Tibial artery (tissue), 4 donors: Measurements from ENCODE around the gene CALD1.

Experiments
- DNase-seq, 2 donors: peaks; one replicate each; pipeline ENCODE4 v3.0.0-alpha.2; 2019
- H3K27ac ChIP-seq, 2 donors: fragments of 200-600 bp; sonication (generic) in 1 of 2; 1 replicate in 1 of 2; 2 replicates in 1 of 2; pipeline ENCODE4 v1.5.1; 2018 to 2019; ENCODE audit warnings: mild to moderate bottlenecking in 1 of 2
- H3K27me3 ChIP-seq, 2 donors: fragments of 200-600 bp; sonication (generic) in 1 of 2; one replicate each; pipeline versions ENCODE4 v1.5.1 to v1.6.0; 2016 to 2019
- H3K36me3 ChIP-seq, 3 donors: fragments of 200-600 bp; sonication (generic) in 2 of 3; one replicate each; pipeline ENCODE4 v1.5.1; 2016 to 2019; ENCODE audit warnings: mild to moderate bottlenecking in 2 of 3
- H3K4me1 ChIP-seq, 4 donors: fragments of 200-600 bp; sonication (generic) in 2 of 4; 1 replicate in 3 of 4; 2 replicates in 1 of 4; pipeline ENCODE4 v1.5.1; 2016 to 2019
- H3K4me3 ChIP-seq, 2 donors: fragments of 200-600 bp; sonication (generic) in 1 of 2; 1 replicate in 1 of 2; 2 replicates in 1 of 2; pipeline ENCODE4 v1.5.1; 2018 to 2019; ENCODE audit warnings: mild to moderate bottlenecking in 2 of 2
- H3K9me3 ChIP-seq, 3 donors: fragments of 200-600 bp; sonication (generic) in 1 of 3; one replicate each; pipeline ENCODE4 v1.5.1; 2016 to 2019
- intact Hi-C: fragments of 100-400 bp; cut with DNase I; formaldehyde crosslinking; loops from one replicate; pipeline ENCODE4 v1.15.0; 2023; ENCODE audit warnings: low total_unique reads
- TF ChIP-seq, protein P1 (sequence below), 2 experiments: fragments of 200-600 bp in 1 of 2; fragments of 450-650 bp in 1 of 2; IDR thresholded peaks; one replicate each; pipeline ENCODE4 v1.5.1; 2017 to 2019; ENCODE audit warnings: antibody characterized with exemption in 2 of 2, mild to moderate bottlenecking in 1 of 2, moderate library complexity in 1 of 2

Gene CALD1

DNA sequence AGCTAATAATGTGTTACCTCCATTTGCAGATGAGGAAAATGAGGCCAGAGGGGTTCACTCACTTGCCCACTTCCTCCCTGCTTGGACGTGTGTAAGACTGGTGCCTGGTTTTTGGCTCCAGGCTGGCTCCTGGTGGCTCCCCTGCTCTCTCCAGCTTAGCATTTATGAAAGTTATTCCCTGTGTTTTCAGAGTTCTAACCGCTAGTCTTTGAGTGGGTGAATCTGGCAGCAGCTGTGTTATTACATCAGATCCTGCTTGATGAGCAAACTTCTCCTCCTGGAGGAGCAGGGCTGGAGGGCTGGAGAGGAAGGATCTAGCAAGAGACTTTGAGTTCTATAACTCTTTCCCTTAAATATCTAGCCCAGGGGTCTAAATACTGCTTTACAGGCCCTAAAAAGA is 125.9 kb downstream of the CALD1 start:
- Histone ChIP-seq H3K4me3 (no peak overlapping the region), H3K36me3 (peaks cover 0 to 4% (median 0%) of the 10 kb centered on the region in 3 donors), H3K27me3 (no peaks in the 10 kb centered on the region), H3K9me3 (no peaks in the 10 kb centered on the region), H3K4me1 (peaks cover 0 to 99% (median 78%) of the 10 kb centered on the region in 4 donors), H3K27ac (peak overlapping the region; percentile 67 to 71)
- peak; percentile 80 to 88 for DNase-seq
- TF ChIP-seq, protein P1, sequence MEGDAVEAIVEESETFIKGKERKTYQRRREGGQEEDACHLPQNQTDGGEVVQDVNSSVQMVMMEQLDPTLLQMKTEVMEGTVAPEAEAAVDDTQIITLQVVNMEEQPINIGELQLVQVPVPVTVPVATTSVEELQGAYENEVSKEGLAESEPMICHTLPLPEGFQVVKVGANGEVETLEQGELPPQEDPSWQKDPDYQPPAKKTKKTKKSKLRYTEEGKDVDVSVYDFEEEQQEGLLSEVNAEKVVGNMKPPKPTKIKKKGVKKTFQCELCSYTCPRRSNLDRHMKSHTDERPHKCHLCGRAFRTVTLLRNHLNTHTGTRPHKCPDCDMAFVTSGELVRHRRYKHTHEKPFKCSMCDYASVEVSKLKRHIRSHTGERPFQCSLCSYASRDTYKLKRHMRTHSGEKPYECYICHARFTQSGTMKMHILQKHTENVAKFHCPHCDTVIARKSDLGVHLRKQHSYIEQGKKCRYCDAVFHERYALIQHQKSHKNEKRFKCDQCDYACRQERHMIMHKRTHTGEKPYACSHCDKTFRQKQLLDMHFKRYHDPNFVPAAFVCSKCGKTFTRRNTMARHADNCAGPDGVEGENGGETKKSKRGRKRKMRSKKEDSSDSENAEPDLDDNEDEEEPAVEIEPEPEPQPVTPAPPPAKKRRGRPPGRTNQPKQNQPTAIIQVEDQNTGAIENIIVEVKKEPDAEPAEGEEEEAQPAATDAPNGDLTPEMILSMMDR (IDR thresholded peaks at IDR 0.05): peak; percentile 43 to 47
- intact Hi-C loops: no loop called here

DNA sequence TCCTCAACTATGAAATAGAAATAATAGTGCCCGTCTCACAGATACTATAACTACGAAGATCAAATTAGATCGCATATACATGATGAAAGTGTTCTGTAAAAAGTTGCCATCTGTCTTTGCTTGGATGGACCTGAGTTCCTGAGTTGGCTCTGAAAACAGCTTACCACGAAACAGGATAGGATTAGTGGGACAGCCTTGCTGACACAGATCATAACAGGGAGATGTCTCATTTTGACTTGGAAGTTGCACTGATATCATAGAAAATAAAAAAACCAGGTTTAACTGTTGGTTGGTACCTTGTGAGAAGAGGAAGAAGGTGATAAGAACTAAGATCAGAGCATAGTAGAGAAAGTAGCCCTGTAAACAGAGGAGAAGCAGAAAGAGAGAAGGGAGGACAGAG is 127.6 kb downstream of the CALD1 start:
- TF ChIP-seq, protein P1 (IDR thresholded peaks at IDR 0.05): no peak
- peaks cover 0 to 4% (median 0%) of the 10 kb centered on the region in 3 donors for H3K36me3 ChIP-seq
- H3K27ac ChIP-seq: peak overlapping the region; percentile 67 to 71
- H3K27me3 ChIP-seq: no peaks in the 10 kb centered on the region
- H3K9me3 ChIP-seq: no peaks in the 10 kb centered on the region
- no peak overlapping the region for H3K4me3 ChIP-seq
- no peak for DNase-seq
- peaks cover 0 to 99% (median 69%) of the 10 kb centered on the region in 4 donors for H3K4me1 ChIP-seq
- intact Hi-C loops: no loop called here

DNA sequence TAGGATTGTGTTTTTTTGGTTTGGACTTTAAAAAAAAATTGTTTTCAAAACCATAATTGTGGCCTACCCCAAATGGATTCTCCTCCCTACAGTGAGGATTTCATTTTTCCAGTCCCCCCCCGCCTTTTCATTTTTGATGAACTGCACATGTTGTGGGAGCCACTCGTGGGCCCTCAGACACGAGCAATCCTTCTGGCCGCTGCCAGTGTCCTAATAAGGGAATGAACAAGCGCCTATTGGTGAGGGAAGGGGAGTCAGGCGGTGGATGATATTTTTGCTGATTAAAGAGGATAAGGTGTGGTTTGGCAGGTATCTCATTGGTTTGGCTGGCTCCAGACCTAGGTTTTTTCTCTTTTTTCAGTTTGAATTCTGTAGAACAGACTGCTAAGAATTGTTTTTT is 128.2 kb downstream of the CALD1 start:
- peaks cover 0 to 2% (median 0%) of the 10 kb centered on the region in 3 donors for H3K36me3 ChIP-seq
- H3K4me1 ChIP-seq: peaks cover 0 to 96% (median 64%) of the 10 kb centered on the region in 4 donors
- DNase-seq: no peak
- TF ChIP-seq, protein P1 (IDR thresholded peaks at IDR 0.05): no peak
- H3K27me3 ChIP-seq: no peaks in the 10 kb centered on the region
- no peak overlapping the region for H3K4me3 ChIP-seq
- intact Hi-C loops: no loop called here
- no peaks in the 10 kb centered on the region for H3K9me3 ChIP-seq
- H3K27ac ChIP-seq: peak overlapping the region; percentile 67 to 71

DNA sequence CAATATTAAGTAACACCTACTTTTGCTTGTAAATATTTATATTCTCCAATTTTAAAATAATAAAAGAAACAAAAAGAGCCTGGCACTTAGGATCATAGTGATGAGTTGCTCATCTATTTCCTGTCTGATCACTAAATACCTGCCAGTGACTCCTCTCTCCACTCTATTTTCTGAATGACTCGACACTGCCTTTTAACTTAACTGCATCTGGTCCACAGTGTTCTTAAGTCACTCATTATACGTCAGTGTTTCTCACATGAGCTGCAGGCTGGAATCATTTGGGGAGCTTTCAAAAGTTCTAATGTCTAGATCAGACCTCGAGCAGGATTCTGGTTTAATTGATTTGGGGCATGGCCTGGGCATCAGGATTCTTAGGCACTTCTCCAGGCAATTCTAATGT is 128.9 kb downstream of the CALD1 start:
- TF ChIP-seq, protein P1 (IDR thresholded peaks at IDR 0.05): no peak
- Histone ChIP-seq H3K27me3 (no peaks in the 10 kb centered on the region), H3K9me3 (no peaks in the 10 kb centered on the region), H3K27ac (peak overlapping the region; percentile 67 to 71), H3K4me1 (peaks cover 0 to 94% (median 57%) of the 10 kb centered on the region in 4 donors), H3K4me3 (no peak overlapping the region), H3K36me3 (no peaks in the 10 kb centered on the region)
- DNase-seq: no peak
- intact Hi-C loops: no loop called here

DNA sequence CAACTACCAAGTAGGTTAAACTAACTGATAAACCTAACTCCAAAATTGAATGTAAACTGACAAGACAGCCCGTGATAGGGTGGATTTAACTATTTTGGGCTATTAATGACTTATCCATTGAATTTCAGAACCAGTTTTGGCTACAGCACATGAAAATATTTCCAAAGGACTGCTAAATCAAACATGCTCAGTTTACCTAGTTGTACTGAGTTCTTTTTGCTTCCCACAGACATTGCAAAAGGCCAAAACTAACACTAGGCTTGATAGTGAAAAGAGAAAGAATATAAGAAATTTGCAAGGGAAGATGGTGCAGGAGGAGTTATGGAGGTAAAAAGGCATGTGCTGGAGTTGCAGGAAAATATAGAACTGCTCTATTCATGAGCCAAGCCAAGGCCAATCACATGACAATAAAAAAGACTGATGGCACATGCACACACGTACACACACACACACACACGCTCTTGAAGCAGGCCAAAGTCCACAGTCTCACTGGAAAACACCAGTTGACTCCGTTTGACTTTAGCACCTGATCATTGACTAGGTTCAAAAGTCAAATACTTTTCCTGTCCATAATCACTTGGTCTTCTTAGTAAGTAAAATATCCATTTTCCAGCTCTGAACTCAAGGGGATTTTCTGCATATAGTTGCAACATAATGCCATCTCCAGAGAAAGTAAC is 130.9 kb downstream of the CALD1 start:
- peaks cover 0 to 92% (median 43%) of the 10 kb centered on the region in 4 donors for H3K4me1 ChIP-seq
- TF ChIP-seq, protein P1 (IDR thresholded peaks at IDR 0.05): no peak

More for the DNA sequence above, 130.9 kb downstream of the CALD1 start:
- intact Hi-C loops: no loop called here
- Histone ChIP-seq H3K4me3 (no peak overlapping the region), H3K9me3 (no peaks in the 10 kb centered on the region), H3K27ac (peak overlapping the region; percentile 15 to 67), H3K36me3 (peaks cover 0 to 4% (median 4%) of the 10 kb centered on the region in 3 donors), H3K27me3 (no peaks in the 10 kb centered on the region)
- DNase-seq: no peak
